Measurements from ENCODE around the gene MYLK4. TPM values are rescaled to one million over a fixed set of nuclear protein-coding genes. Genes with fewer than 3 reads are reported as not detected.
A peak's percentile ranks its signal among the peaks of the same experiment; 100 is the strongest.

MYLK4 gene
- total RNA-seq, 1 donor from 2014 or later, result 0.84 TPM

DNA sequence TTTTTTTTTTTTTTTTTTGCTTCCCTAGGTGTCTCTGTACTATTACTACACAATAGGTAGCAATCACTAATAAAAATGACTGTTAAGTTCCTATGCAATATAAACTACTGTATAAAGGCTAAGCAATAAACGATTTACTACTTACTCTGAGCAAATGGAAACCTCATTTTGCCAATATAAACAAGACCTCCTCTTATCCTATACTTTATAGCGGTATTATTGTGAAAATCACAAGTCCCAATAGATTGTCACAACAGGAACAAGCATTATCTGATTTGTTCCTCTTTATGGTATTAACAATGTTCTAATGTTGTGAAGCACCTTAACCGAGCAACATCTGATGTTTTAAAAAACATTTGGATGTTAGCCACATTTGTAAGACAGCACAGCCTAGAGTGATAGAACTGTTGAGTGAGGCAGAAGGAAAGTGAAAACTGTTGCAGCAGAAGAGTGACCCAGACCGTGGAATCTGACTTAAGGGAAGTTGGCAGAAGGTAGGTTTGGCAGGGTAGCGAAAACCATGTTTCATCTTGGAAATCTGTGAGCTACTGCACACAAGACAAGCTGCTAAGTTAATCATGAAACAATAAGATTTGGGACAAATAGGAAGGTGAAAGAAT lies 94.2 kb downstream of the MYLK4 start:
- no peak for ATAC-seq

DNA sequence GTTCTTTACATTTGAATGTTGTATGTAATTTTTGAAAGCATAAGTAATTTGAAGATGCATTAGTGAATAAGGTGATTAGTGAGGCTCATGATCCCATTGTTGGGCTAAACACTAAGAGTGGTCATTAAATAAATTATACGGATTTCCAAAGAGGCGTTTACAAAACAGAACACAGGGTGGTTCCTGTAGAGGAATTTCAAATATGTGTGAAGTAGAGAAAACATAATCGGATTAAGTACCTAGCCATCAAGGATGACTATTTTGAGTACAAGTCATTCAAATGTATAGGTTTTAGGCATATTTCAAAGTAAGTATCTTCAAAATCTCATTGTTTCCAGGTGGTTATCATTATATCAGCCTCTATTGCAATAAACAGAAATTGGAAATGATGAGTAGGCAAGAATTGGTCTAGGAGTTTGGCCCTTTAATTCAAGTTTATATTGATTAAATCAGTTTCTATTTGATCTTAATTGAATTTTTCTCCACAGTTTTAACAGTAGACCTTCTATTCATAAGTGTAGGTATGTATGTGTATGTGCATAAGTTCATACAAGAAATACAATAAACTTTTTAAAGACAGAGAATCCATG lies 94.8 kb downstream of the MYLK4 start:
- no peak for ATAC-seq

GRCh38 chr6:2653369-2654032 lies 97.2 kb downstream of the MYLK4 start:
- no peak for ATAC-seq

DNA sequence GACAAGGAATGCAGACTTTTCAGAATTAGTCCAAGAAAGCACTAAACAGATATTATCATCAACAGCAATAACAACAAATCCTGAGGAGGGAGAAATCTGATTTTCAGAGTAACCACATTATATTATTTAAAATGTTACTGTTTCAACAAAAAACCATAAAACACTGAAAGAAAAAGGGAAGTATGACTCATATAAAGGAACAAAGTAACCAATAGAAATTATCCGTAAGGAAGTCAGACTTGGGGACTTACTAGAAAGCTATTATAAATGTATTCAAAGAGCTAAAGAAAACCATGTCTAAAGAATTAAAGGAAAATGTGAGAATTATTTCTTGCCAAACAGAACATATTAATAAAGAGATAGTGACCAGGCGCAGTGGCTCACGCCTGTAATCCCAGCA lies 98.1 kb downstream of the MYLK4 start:
- no peak for ATAC-seq

- peak; percentile 41 for ATAC-seq
Measured at GRCh38 chr6:2651961-2652360, 98.8 kb downstream of the MYLK4 start.

DNA sequence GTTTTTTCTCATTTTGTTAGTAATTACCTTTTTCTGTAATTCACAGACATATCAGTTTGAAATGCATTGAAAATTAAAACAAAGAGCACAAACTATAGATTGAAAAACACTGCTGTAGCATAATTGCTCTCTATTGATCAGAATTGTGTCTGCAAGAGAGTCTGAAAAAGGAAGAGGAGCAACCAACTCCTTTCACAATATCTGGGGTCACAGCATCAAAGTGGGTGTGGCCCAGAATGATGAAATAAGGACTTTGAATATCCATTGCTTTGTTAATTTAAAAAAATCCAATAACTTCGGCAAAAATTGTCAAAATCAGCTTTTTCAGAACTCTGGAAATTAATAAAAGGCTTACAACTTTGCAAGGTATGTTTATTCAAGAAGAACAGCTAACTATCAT lies 99.2 kb downstream of the MYLK4 start:
- no peak for ATAC-seq

GRCh38 chr6:2646346-2646745 lies 104.4 kb downstream of the MYLK4 start:
- peak; percentile 23 for ATAC-seq

DNA sequence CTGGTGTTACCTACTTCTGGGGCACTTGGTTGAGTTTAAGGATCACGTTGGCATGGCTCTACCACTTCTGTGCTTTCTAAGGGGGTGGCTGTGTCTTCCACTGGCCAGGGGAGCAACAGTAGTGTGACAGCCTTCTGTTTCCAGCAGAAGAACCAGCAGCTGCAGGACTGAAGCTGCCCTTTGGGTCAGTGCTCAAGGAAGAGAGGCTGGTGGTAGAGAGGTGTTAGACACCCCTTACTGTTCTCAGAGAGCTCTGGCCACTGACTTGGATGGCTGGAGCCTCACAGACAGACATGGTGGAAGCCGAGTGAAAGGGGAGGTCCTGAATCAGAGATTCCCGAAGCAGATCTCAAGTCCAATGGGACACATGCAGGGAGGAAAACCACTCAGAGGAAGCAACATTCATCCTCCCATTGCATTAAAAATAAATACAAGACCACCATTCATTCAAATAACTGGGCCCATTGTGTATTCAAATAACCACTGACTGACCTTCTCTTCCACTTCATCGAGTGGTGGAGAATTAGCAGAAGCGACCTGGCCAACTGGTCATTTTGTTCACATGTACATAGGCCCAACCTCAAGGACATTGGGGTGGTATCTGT lies 106.7 kb downstream of the MYLK4 start:
- ATAC-seq, result no peak

DNA sequence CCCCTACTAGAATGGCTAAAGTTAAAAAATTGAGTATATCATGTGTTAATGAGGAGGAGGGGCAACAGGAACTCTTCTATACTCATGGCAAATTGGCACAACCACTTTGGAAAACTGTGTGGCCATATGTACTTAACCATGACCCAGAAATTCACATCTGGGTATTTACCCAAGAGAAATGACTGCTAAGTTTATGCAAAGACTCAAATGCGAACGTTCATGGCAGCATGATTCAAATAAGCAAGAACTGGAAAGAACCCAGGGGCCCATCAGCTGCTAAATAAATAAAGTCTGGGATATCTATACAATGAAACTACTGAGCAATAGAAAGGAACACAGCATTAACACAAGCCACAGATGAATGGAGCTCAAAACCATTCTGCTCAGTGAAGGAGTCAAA lies 107.6 kb downstream of the MYLK4 start:
- no peak for ATAC-seq

DNA sequence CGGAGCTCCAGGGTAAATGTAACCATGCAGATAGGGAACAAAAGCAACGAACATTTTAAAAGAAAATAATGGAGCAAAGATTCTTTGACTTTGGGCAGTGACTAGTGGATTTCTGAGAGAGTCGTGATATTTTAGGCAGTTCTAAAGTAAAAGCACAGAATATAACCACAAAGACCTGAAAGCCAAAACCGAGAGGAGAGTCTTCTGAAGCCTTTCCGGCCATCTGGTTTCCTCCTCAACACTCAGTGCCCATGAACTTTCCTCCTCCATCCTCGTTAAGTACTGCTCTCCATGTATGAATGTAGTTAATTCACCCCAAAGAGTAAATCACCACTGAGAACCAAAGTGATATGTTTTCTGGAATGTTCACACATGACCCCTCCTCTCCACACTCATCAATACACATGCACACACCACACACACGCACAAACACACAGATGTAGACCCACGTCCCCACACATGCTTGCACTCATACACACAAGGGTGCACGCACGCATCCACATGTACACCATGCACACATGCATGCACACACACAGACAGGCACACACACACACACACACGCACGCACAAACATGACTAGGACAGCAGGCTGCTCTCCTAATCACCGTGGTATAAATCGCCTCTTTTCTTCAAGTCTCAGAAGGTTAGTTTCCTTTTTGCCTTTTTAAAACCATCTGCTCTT lies 109.5 kb downstream of the MYLK4 start:
- no peak for ATAC-seq

- no peak for ATAC-seq
Measured at GRCh38 chr6:2640551-2640950, 110.2 kb downstream of the MYLK4 start.

DNA sequence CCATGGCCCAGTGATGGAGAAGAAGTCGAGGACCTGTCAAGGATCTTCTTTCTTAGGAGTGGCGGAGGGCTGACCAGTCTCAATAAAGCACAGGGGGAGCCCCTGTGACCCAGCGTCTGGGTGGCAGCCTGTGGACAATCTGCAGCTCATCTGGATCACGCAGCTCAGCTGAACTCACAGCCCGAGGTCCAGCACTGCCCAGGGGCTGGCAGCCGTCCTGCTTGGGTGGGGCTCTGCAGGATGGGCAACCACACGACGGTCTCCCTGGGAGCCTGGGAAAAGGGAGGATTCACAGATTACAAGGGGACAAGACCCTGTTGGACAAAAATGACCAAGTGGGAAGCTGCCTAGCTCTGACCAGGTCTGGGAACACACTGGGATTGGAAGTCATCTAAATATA lies 110.8 kb downstream of the MYLK4 start:
- ATAC-seq, result no peak

DNA sequence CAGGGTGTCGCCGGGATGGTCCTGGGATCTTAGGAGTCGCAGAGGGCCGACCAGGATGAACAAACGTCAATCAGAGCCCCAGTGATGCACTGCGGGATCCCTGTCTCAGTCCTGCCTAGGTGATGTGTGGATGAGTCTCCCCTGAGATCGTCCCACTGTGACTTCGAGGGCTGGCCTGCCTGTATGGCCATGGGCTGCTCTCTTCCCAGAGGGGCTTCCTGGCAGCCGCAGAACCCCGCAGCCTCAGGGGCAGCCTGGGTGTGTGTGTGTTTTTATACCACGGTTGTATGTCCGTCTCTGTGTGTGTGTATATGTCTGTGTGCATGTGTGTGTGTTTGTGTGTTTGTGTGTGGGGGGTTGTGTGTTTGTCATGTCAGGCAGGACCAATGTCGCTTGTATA lies 111.6 kb downstream of the MYLK4 start:
- ATAC-seq, result no peak

DNA sequence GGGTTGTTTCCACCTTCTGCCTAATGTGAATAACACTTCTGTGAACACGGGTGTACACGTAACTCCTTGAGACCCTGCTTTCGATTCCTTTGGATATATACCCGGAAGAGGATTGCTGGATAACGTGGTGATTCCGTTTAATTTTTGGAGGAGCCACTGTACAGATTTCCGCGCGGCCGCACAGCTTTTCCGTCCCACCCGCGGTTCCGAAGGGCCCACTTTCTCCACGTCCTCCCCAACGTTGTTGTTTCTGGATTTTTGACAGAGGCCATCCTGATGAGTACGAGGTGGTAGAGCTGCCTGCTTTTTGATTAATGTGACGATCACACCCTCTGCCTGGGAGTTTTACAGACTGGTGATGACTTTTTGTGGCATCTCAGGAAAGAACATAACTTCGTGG lies 114.0 kb downstream of the MYLK4 start:
- no peak for ATAC-seq

- ATAC-seq, result no peak
Measured at GRCh38 chr6:2635911-2636310, 114.8 kb downstream of the MYLK4 start.

- ATAC-seq, result peak; percentile 89
Measured at GRCh38 chr6:2634139-2634964, 116.4 kb downstream of the MYLK4 start.

DNA sequence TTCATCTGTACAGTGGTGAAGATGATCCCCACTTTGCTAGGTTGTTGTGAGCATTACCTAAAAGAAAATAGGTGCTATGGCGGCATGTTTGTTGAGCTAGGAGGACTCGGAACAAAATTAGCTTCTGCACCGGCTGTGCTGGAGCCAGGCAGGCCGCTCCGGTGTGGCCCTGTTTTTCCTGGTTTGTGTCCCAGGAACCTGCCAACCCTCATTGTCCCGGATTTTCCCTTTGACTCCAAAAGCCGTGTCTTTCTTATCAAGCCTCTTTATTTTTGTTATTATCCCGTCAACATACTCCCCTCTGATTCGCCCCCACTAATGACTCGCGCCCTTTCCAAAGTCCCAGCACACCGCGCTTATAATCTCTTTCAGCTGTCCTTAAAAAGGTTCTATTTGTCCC lies 117.0 kb downstream of the MYLK4 start:
- ATAC-seq, result no peak

GRCh38 chr6:2632976-2633584 lies 117.6 kb downstream of the MYLK4 start:
- no peak for ATAC-seq

GRCh38 chr6:2632368-2632767 lies 118.4 kb downstream of the MYLK4 start:
- ATAC-seq, result no peak

GRCh38 chr6:2630891-2631571 lies 119.7 kb downstream of the MYLK4 start:
- ATAC-seq, result peak; percentile 62

DNA sequence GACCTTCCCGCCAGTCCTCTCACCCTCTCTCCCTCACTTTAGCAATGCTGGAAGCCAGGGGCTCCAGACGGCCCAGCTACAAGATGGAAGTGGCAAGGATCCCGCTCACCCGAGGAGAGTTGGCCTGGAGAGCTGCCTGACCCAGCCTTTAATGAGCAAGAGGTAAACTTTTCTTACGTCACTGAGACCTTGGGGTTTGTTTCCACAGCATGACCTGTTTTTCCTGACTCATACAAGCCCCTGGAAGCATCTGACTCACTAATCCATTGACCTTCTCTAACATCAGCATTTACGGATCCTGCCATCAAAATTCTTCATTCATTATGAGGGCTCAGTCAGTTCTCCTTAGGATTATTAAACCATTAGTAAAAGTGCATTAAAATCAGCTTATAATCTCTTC lies 120.4 kb downstream of the MYLK4 start:
- peak; percentile 81 for ATAC-seq

All from esophagus mucosa (tissue), 1 donor.